ENCODE results near the gene FYB2. TPM values are rescaled to one million over a fixed set of nuclear protein-coding genes. Genes with fewer than 3 reads are reported as not detected.
A peak's percentile ranks its signal among the peaks of the same experiment; 100 is the strongest.

FYB2 gene
- total RNA-seq, 4 donors from 2014 or later, result not detected

GRCh38 chr1:56844545-56845136 lies 25.4 kb upstream of the FYB2 start:
- H3K36me3 ChIP-seq, result no peaks in the 10 kb centered on the region
- H3K4me3 ChIP-seq, result no peak overlapping the region
- WGBS, result 83% methylated on average over 9 of the region's 9 CpGs
- peaks cover 0 to 12% (median 0%) of the 10 kb centered on the region in 4 donors for H3K27me3 ChIP-seq
- H3K4me1 ChIP-seq, result no peaks in the 10 kb centered on the region
- intact Hi-C loops (cut with DNase I), result no loop called here
- H3K9me3 ChIP-seq, result peaks cover 0 to 4% (median 2%) of the 10 kb centered on the region in 4 donors
- TF ChIP-seq CTCF (IDR thresholded peaks at IDR 0.05) (no peak), EP300 (IDR thresholded peaks at IDR 0.05) (no peak), POLR2AphosphoS5 (IDR thresholded peaks at IDR 0.05) (no peak), POLR2A (IDR thresholded peaks at IDR 0.05; ENCODE audit: low read depth) (no peak)
- peak; percentile 89 for DNase-seq (ENCODE audit: extremely low spot score)
- no peak overlapping the region for H3K27ac ChIP-seq (replicated peaks in 1 of 4)

DNA sequence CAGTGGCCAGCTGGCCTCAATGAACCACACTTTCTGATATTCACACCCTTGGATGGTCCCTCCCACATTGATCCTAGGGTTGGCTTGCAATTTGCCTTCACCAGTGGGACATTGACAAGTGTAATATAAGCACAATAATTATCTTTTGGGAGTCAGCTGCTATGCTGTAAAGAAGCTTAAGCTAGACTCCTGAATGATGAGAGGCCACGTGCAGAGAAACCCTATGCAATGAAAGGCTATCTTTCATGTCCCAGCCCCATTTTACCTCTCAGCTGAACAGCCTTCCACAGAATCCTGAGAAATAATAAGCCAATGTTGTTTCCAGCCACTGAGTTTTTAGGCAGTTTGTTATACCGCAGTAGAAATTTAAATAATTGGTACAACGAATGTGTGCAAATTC lies 24.3 kb upstream of the FYB2 start:
- no peaks in the 10 kb centered on the region for H3K36me3 ChIP-seq
- DNase-seq (ENCODE audit: extremely low spot score), result peak; percentile 37
- H3K4me3 ChIP-seq, result no peak overlapping the region
- H3K9me3 ChIP-seq, result peaks cover 0 to 7% (median 3%) of the 10 kb centered on the region in 4 donors
- intact Hi-C loops (cut with DNase I), result no loop called here
- no peaks in the 10 kb centered on the region for H3K4me1 ChIP-seq
- 89% methylated on average over 3 of the region's 3 CpGs for WGBS
- TF ChIP-seq EP300 (IDR thresholded peaks at IDR 0.05) (no peak), CTCF (IDR thresholded peaks at IDR 0.05) (no peak), POLR2AphosphoS5 (IDR thresholded peaks at IDR 0.05) (no peak), POLR2A (IDR thresholded peaks at IDR 0.05; ENCODE audit: low read depth) (no peak)
- H3K27ac ChIP-seq (replicated peaks in 1 of 4), result no peak overlapping the region
- peaks cover 0 to 12% (median 0%) of the 10 kb centered on the region in 4 donors for H3K27me3 ChIP-seq

- intact Hi-C loops (cut with DNase I), result no loop called here
- Histone ChIP-seq H3K36me3 (no peaks in the 10 kb centered on the region), H3K4me3 (no peak overlapping the region), H3K27ac (replicated peaks in 1 of 4) (no peak overlapping the region), H3K27me3 (no peaks in the 10 kb centered on the region), H3K4me1 (no peaks in the 10 kb centered on the region), H3K9me3 (peaks cover 0 to 7% (median 3%) of the 10 kb centered on the region in 4 donors)
- TF ChIP-seq POLR2AphosphoS5 (IDR thresholded peaks at IDR 0.05) (no peak), CTCF (IDR thresholded peaks at IDR 0.05) (no peak), POLR2A (IDR thresholded peaks at IDR 0.05; ENCODE audit: low read depth) (no peak), EP300 (IDR thresholded peaks at IDR 0.05) (no peak)
- no peak for DNase-seq (ENCODE audit: extremely low spot score)
- WGBS, result 80% methylated on average over 1 of the region's 3 CpGs
Measured at GRCh38 chr1:56838759-56839158, 19.6 kb upstream of the FYB2 start.

GRCh38 chr1:56837244-56837939 lies 18.2 kb upstream of the FYB2 start:
- H3K4me1 ChIP-seq, result peaks cover 0 to 8% (median 6%) of the 10 kb centered on the region in 4 donors
- no peaks in the 10 kb centered on the region for H3K27me3 ChIP-seq
- DNase-seq (ENCODE audit: extremely low spot score), result no peak
- TF ChIP-seq POLR2A (IDR thresholded peaks at IDR 0.05; ENCODE audit: low read depth) (no peak), EP300 (IDR thresholded peaks at IDR 0.05) (no peak), CTCF (IDR thresholded peaks at IDR 0.05) (no peak), POLR2AphosphoS5 (IDR thresholded peaks at IDR 0.05) (no peak)
- H3K27ac ChIP-seq (replicated peaks in 1 of 4), result no peak overlapping the region
- H3K4me3 ChIP-seq, result no peak overlapping the region
- intact Hi-C loops (cut with DNase I), result no loop called here
- 66% methylated on average over 9 of the region's 9 CpGs for WGBS
- H3K36me3 ChIP-seq, result no peaks in the 10 kb centered on the region
- H3K9me3 ChIP-seq, result peaks cover 0 to 7% (median 3%) of the 10 kb centered on the region in 4 donors

Data from esophagus muscularis mucosa (tissue), 4 donors.